HCT116 (cell line): ENCODE data around the gene DCP1B. TPM values are rescaled to one million over a fixed set of nuclear protein-coding genes. Genes with fewer than 3 reads are reported as not detected.

Source experiments
- ATAC-seq: fragments of 200-7000 bp; cut with Tn5 transposase; 2 replicates; pipeline ENCODE4 v1.9.1; 2020; ENCODE audit warnings: mild to moderate bottlenecking, moderate library complexity
- BruUV-seq: library from RNA; stranded (reverse); fragments of 400-500 nt; replicated peaks from 2 replicates; lab custom pipeline; 2021; lab: Mats Ljungman, UMichigan
- CTCF ChIA-PET: fragments of 300-600 bp; sonication (Branson Sonifier 250); formaldehyde crosslinking; loops from one replicate; lab custom pipeline; 2021; ENCODE audit warnings: antibody characterized with exemption; lab: Charles Lee
- POLR2A ChIA-PET: fragments of 300-600, 350-600 bp; sonication (Branson Sonifier 250); formaldehyde crosslinking; loops from one replicate; lab custom pipeline; 2021; ENCODE audit warnings: antibody characterized with exemption; lab: Charles Lee
- RAD21 ChIA-PET, 2 experiments: fragments of 300-600 bp; sonication (Branson Sonifier 250); formaldehyde crosslinking; loops; one replicate each; lab custom pipeline; 2023; ENCODE audit warnings: low total read pairs in 2 of 2; ENCODE audit not compliant: uncharacterized antibody in 2 of 2, unreplicated experiment in 2 of 2, low non-redundant PET in 1 of 2; lab: Charles Lee
- DNase-seq: peaks from one replicate; pipeline ENCODE4 v3.0.0-alpha.2; 2010; ENCODE audit warnings: low read depth, low spot score
- H2AFZ ChIP-seq: fragments of 200-600 bp; shearing (Covaris generic), sonication (generic); 2 replicates; pipeline ENCODE4 v1.6.1; 2017; ENCODE audit warnings: low read depth, mixed run types, mixed read lengths, antibody characterized with exemption, low read length; ENCODE audit not compliant: poor library complexity, severe bottlenecking
- H3K27ac ChIP-seq: 2 replicates; pipeline ENCODE4 v1.5.1; 2012; ENCODE audit warnings: low read depth, low read length
- H3K27me3 ChIP-seq: fragments of 200-600 bp; sonication (generic); 2 replicates; pipeline ENCODE4 v1.6.1; 2016; ENCODE audit warnings: mixed run types, low read length, mixed read lengths; ENCODE audit not compliant: insufficient read depth
- H3K36me3 ChIP-seq, 2 experiments: fragments of 200-500 bp in 1 of 2; fragments of 200-600 bp in 1 of 2; sonication (Bioruptor generic) in 1 of 2; sonication (generic) in 1 of 2; 2 replicates each; pipeline versions ENCODE4 v1.5.1 to v1.6.1; 2014 to 2016; ENCODE audit warnings: low read length in 2 of 2, inconsistent platforms in 1 of 2, mixed read lengths in 1 of 2, mixed run types in 1 of 2; ENCODE audit not compliant: insufficient read depth in 2 of 2, control insufficient read depth in 1 of 2
- H3K4me1 ChIP-seq, 2 experiments: fragments of 200-600 bp in 1 of 2; sonication (generic) in 1 of 2; 2 replicates each; pipeline versions ENCODE4 v1.5.1 to v1.6.1; 2012 to 2017; ENCODE audit warnings: low read length in 2 of 2, inconsistent platforms in 1 of 2, mild to moderate bottlenecking in 1 of 2, mixed read lengths in 1 of 2, mixed run types in 1 of 2, moderate library complexity in 1 of 2; ENCODE audit not compliant: insufficient read depth in 2 of 2, control insufficient read depth in 1 of 2
- H3K4me2 ChIP-seq: fragments of 200-600 bp; sonication (generic); 2 replicates; pipeline ENCODE4 v1.6.1; 2017; ENCODE audit warnings: mixed run types, low read length, mixed read lengths
- H3K4me3 ChIP-seq, 2 experiments: fragments of 200-600 bp in 1 of 2; sonication (generic) in 1 of 2; replicated peaks in 1 of 2; 2 replicates each; pipeline ENCODE4 v1.5.1; 2011 to 2016; ENCODE audit warnings: low read length in 2 of 2, control low read depth in 1 of 2, low read depth in 1 of 2, mild to moderate bottlenecking in 1 of 2, mixed read lengths in 1 of 2, mixed run types in 1 of 2
- H3K79me2 ChIP-seq: fragments of 200-600 bp; sonication (generic); 2 replicates; pipeline ENCODE4 v1.6.1; 2017; ENCODE audit warnings: mild to moderate bottlenecking, mixed run types, low read length, moderate library complexity, mixed read lengths; ENCODE audit not compliant: insufficient read depth
- H3K9ac ChIP-seq: fragments of 200-600 bp; sonication (generic); 2 replicates; pipeline ENCODE4 v1.6.1; 2016; ENCODE audit warnings: low read length, mixed read lengths
- H3K9me2 ChIP-seq: fragments of 200-600 bp; sonication (generic), shearing (Covaris generic); 2 replicates; pipeline ENCODE4 v1.6.1; 2017; ENCODE audit warnings: mixed run types, mild to moderate bottlenecking, moderate library complexity; ENCODE audit not compliant: insufficient read depth
- H3K9me3 ChIP-seq, 2 experiments: fragments of 200-500 bp in 1 of 2; fragments of 200-600 bp in 1 of 2; sonication (Bioruptor generic) in 1 of 2; sonication (generic) in 1 of 2; 2 replicates each; pipeline ENCODE4 v1.6.1; 2014 to 2017; ENCODE audit warnings: low read length in 2 of 2, mixed read lengths in 2 of 2, inconsistent platforms in 1 of 2, low read depth in 1 of 2, mild to moderate bottlenecking in 1 of 2, mixed run types in 1 of 2, moderate library complexity in 1 of 2; ENCODE audit not compliant: control insufficient read depth in 1 of 2, insufficient read depth in 1 of 2
- H4K20me1 ChIP-seq: fragments of 200-600 bp; sonication (generic), shearing (Covaris generic); 2 replicates; pipeline ENCODE4 v1.6.1; 2017; ENCODE audit warnings: mixed run types, mild to moderate bottlenecking, moderate library complexity; ENCODE audit not compliant: insufficient read depth
- CBX3 ChIP-seq: IDR thresholded peaks from 2 replicates; pipeline ENCODE4 v1.6.1; 2012; ENCODE audit warnings: low read depth
- CEBPB ChIP-seq: IDR thresholded peaks from 2 replicates; pipeline ENCODE4 v1.6.1; 2012; ENCODE audit warnings: low read depth
- ELF1 ChIP-seq: IDR thresholded peaks from 2 replicates; pipeline ENCODE4 v1.6.1; 2012; ENCODE audit warnings: low read depth, borderline replicate concordance
- EZH2 ChIP-seq: fragments of 200-600 bp; sonication (generic); IDR thresholded peaks from 2 replicates; pipeline ENCODE4 v1.6.1; 2017; ENCODE audit warnings: antibody characterized with exemption, mixed run types
- EZH2phosphoT487 ChIP-seq: fragments of 200-600 bp; IDR thresholded peaks from 2 replicates; pipeline ENCODE4 v1.6.1; 2018; ENCODE audit warnings: antibody characterized with exemption, borderline replicate concordance
- FOSL1 ChIP-seq: IDR thresholded peaks from 2 replicates; pipeline ENCODE4 v1.6.1; 2012; ENCODE audit warnings: low read depth
- JUND ChIP-seq: IDR thresholded peaks from 2 replicates; pipeline ENCODE4 v1.6.1; 2012
- POLR2A ChIP-seq: IDR thresholded peaks from 2 replicates; pipeline ENCODE4 v1.7.0; 2011; ENCODE audit warnings: borderline replicate concordance; ENCODE audit not compliant: insufficient read depth, insufficient read length; ENCODE audit errors: extremely low read depth
- POLR2AphosphoS5 ChIP-seq: IDR thresholded peaks from 2 replicates; pipeline ENCODE4 v1.6.1; 2011; ENCODE audit warnings: mild to moderate bottlenecking, low read depth, low read length, moderate library complexity
- SP1 ChIP-seq: IDR thresholded peaks from 2 replicates; pipeline ENCODE4 v1.6.1; 2012; ENCODE audit warnings: low read depth
- YY1 ChIP-seq: IDR thresholded peaks from 2 replicates; pipeline ENCODE4 v1.6.1; 2011; ENCODE audit warnings: low read length, low read depth, moderate library complexity, mild to moderate bottlenecking; ENCODE audit not compliant: insufficient replicate concordance; ENCODE audit errors: extremely low read depth
- ZFX ChIP-seq: fragments of 450-650 bp; IDR thresholded peaks from 2 replicates; pipeline ENCODE4 v1.6.1; 2017
- ZNF274 ChIP-seq: fragments of 200-500 bp; sonication (Bioruptor generic); IDR thresholded peaks from 2 replicates; pipeline ENCODE4 v1.6.1; 2014; ENCODE audit warnings: mild to moderate bottlenecking, low read depth, low read length, inconsistent platforms
- intact Hi-C: fragments of 100-400 bp; cut with micrococcal nuclease; formaldehyde crosslinking; loops from 2 replicates; pipeline ENCODE4 v1.10.0; 2022
- total RNA-seq: library from RNA; stranded (reverse); gene quantifications from one replicate; pipeline ENCODE4 v1.2.1, GENCODE V29; 2021; ENCODE audit not compliant: unreplicated experiment
- TF ChIP-seq, protein P1 (sequence below): IDR thresholded peaks from 2 replicates; pipeline ENCODE4 v1.6.1; 2012
- TF ChIP-seq, protein P2 (sequence below), 3 experiments: fragments of 200-600 bp in 1 of 3; sonication (generic) in 1 of 3; IDR thresholded peaks in 2 of 3; conservative IDR thresholded peaks in 1 of 3; 2 replicates each; pipeline ENCODE4 v1.5.1; 2012 to 2017; ENCODE audit warnings: low read depth in 2 of 3, low read length in 2 of 3, antibody characterized with exemption in 1 of 3, borderline replicate concordance in 1 of 3, control low read depth in 1 of 3, mild to moderate bottlenecking in 1 of 3, mixed read lengths in 1 of 3, mixed run types in 1 of 3, moderate library complexity in 1 of 3; ENCODE audit not compliant: insufficient read depth in 1 of 3
- TF ChIP-seq, protein P3 (sequence below): IDR thresholded peaks from 2 replicates; pipeline ENCODE4 v1.6.1; 2012; ENCODE audit warnings: low read depth
- TF ChIP-seq, protein P4 (sequence below): IDR thresholded peaks from 2 replicates; pipeline ENCODE4 v1.6.1; 2012

The DCP1B gene
- total RNA-seq, 1 experiment from 2014 or later = 13.8 TPM

DNA sequence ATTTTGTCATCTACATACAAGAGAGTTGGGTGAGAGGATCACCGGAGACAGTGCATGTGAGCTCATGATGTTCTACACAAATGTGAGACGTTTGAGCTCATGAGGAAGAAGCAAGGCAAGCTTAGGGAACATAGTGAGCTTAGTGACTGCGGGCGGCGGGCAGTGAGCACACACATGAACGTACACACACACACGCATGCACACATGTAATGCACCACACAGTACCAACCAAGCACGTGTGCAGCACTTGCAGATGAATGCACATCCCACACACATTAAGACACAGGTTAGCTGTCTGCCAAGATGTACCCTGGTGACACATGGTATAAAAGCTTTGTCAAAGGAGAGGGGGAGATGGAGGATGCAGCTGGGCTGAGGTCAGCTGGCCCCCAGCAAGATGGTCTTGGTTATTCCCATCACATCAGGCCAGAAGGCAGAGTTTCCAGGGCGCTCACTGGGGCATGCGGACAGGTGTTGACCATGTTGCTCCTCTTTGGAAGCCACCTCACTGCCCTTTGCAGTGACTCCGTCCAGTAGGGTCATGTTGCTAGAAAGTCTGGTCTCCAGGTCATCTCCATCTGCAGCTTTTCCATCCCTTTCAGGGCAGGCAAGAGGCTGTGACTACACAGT is 77.1 kb downstream of the DCP1B start:
- ATAC-seq (no peak), DNase-seq (no peak)
- TF ChIP-seq EZH2phosphoT487 (no peak), ELF1 (no peak), CEBPB (no peak), JUND (no peak), EZH2 (no peak), FOSL1 (no peak), POLR2AphosphoS5 (no peak), ZNF274 (no peak), YY1 (no peak), SP1 (no peak), ZFX (no peak), CBX3 (no peak), POLR2A (no peak)
- TF ChIP-seq, protein P1, sequence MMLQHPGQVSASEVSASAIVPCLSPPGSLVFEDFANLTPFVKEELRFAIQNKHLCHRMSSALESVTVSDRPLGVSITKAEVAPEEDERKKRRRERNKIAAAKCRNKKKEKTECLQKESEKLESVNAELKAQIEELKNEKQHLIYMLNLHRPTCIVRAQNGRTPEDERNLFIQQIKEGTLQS = no peak
- TF ChIP-seq, protein P2, sequence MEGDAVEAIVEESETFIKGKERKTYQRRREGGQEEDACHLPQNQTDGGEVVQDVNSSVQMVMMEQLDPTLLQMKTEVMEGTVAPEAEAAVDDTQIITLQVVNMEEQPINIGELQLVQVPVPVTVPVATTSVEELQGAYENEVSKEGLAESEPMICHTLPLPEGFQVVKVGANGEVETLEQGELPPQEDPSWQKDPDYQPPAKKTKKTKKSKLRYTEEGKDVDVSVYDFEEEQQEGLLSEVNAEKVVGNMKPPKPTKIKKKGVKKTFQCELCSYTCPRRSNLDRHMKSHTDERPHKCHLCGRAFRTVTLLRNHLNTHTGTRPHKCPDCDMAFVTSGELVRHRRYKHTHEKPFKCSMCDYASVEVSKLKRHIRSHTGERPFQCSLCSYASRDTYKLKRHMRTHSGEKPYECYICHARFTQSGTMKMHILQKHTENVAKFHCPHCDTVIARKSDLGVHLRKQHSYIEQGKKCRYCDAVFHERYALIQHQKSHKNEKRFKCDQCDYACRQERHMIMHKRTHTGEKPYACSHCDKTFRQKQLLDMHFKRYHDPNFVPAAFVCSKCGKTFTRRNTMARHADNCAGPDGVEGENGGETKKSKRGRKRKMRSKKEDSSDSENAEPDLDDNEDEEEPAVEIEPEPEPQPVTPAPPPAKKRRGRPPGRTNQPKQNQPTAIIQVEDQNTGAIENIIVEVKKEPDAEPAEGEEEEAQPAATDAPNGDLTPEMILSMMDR (IDR thresholded peaks at IDR 0.05 in 2 of 3, conservative IDR thresholded peaks at IDR 0.05 in 1 of 3; ENCODE audit: borderline replicate concordance in 1 of 3, insufficient read depth in 1 of 3, low read depth in 2 of 3, low read length in 2 of 3) = no peak
- TF ChIP-seq, protein P3, sequence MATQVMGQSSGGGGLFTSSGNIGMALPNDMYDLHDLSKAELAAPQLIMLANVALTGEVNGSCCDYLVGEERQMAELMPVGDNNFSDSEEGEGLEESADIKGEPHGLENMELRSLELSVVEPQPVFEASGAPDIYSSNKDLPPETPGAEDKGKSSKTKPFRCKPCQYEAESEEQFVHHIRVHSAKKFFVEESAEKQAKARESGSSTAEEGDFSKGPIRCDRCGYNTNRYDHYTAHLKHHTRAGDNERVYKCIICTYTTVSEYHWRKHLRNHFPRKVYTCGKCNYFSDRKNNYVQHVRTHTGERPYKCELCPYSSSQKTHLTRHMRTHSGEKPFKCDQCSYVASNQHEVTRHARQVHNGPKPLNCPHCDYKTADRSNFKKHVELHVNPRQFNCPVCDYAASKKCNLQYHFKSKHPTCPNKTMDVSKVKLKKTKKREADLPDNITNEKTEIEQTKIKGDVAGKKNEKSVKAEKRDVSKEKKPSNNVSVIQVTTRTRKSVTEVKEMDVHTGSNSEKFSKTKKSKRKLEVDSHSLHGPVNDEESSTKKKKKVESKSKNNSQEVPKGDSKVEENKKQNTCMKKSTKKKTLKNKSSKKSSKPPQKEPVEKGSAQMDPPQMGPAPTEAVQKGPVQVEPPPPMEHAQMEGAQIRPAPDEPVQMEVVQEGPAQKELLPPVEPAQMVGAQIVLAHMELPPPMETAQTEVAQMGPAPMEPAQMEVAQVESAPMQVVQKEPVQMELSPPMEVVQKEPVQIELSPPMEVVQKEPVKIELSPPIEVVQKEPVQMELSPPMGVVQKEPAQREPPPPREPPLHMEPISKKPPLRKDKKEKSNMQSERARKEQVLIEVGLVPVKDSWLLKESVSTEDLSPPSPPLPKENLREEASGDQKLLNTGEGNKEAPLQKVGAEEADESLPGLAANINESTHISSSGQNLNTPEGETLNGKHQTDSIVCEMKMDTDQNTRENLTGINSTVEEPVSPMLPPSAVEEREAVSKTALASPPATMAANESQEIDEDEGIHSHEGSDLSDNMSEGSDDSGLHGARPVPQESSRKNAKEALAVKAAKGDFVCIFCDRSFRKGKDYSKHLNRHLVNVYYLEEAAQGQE = no peak
- TF ChIP-seq, protein P4, sequence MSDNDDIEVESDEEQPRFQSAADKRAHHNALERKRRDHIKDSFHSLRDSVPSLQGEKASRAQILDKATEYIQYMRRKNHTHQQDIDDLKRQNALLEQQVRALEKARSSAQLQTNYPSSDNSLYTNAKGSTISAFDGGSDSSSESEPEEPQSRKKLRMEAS = no peak
- Histone ChIP-seq H3K4me1 (no peaks in the 10 kb centered on the region), H4K20me1 (no peaks in the 10 kb centered on the region), H3K9me3 (no peaks in the 10 kb centered on the region), H3K36me3 (no peaks in the 10 kb centered on the region), H3K27me3 (no peaks in the 10 kb centered on the region), H3K27ac (no peak overlapping the region), H3K4me3 (no peak overlapping the region), H3K9ac (no peak overlapping the region), H3K4me2 (no peak overlapping the region), H3K9me2 (no peaks in the 10 kb centered on the region), H3K79me2 (no peaks in the 10 kb centered on the region), H2AFZ (no peak overlapping the region)
- ChIA-PET RAD21 (no interaction called here), CTCF (no interaction called here), POLR2A (no interaction called here)
- no TSS peak for BruUV-seq
- intact Hi-C loops = no loop called here
